Naive thymus-derived CD4-positive, alpha-beta T cell (primary cell): Measurements from ENCODE around the gene CKB. TPM values are rescaled to one million over a fixed set of nuclear protein-coding genes. Genes with fewer than 3 reads are reported as not detected.

Experiments
- ATAC-seq: fragments of 150-1000 bp; cut with Tn5 transposase; 2 replicates; pipeline ENCODE4 v1.10.0; 2021; ENCODE audit warnings: mild to moderate bottlenecking, moderate library complexity
- CTCF ChIA-PET: fragments of 350-600 bp; sonication (Branson Sonifier 250); formaldehyde crosslinking; loops from one replicate; lab custom pipeline; 2021; ENCODE audit warnings: antibody characterized with exemption; lab: Charles Lee
- POLR2A ChIA-PET: fragments of 350-600 bp; sonication (Branson Sonifier 250); formaldehyde crosslinking; loops from one replicate; lab custom pipeline; 2021; ENCODE audit warnings: antibody characterized with exemption, inconsistent platforms; lab: Charles Lee
- DNase-seq, 9 donors: peaks; one replicate each; pipeline versions ENCODE4 v3.0.0 to v3.0.0-alpha.2; 2020 to 2022; ENCODE audit warnings: mixed read lengths in 1 of 9
- H3K27ac ChIP-seq: one replicate; pipeline ENCODE4 v1.7.0; 2013; ENCODE audit warnings: mild to moderate bottlenecking, low read depth, low read length, moderate library complexity
- H3K27me3 ChIP-seq, 2 donors: one replicate each; pipeline ENCODE4 v1.7.0; 2013; ENCODE audit warnings: low read length in 2 of 2, mild to moderate bottlenecking in 2 of 2, moderate library complexity in 2 of 2; ENCODE audit not compliant: control insufficient read depth in 2 of 2, insufficient read depth in 2 of 2
- H3K36me3 ChIP-seq, 3 experiments: 1 replicate in 2 of 3; 2 replicates in 1 of 3; pipeline ENCODE4 v1.7.0; 2013; ENCODE audit warnings: low read length in 3 of 3, mild to moderate bottlenecking in 3 of 3, moderate library complexity in 1 of 3; ENCODE audit not compliant: insufficient read depth in 3 of 3, control insufficient read depth in 2 of 3
- H3K4me1 ChIP-seq, 2 donors: one replicate each; pipeline ENCODE4 v1.7.0; 2013; ENCODE audit warnings: low read length in 2 of 2, mild to moderate bottlenecking in 2 of 2, moderate library complexity in 1 of 2; ENCODE audit not compliant: control insufficient read depth in 2 of 2, insufficient read depth in 2 of 2
- H3K4me3 ChIP-seq: 2 replicates; pipeline ENCODE4 v1.7.0; 2013; ENCODE audit warnings: mild to moderate bottlenecking, low read length
- H3K9me3 ChIP-seq, 3 experiments: 1 replicate in 2 of 3; 2 replicates in 1 of 3; pipeline ENCODE4 v1.7.0; 2013; ENCODE audit warnings: low read length in 3 of 3; ENCODE audit not compliant: control insufficient read depth in 2 of 3
- H3K27ac Mint-ChIP-seq, 9 donors: one replicate each; pipeline ENCODE4 v1.8.0; 2020 to 2022; ENCODE audit warnings: mixed read lengths in 9 of 9, mild to moderate bottlenecking in 8 of 9, moderate library complexity in 5 of 9, inconsistent platforms in 2 of 9
- H3K27me3 Mint-ChIP-seq, 5 donors: one replicate each; pipeline ENCODE4 v1.8.0; 2021 to 2022; ENCODE audit warnings: mixed read lengths in 5 of 5, mild to moderate bottlenecking in 1 of 5
- H3K36me3 Mint-ChIP-seq, 5 donors: one replicate each; pipeline ENCODE4 v1.8.0; 2020 to 2022; ENCODE audit warnings: mixed read lengths in 5 of 5, mild to moderate bottlenecking in 3 of 5, inconsistent platforms in 1 of 5
- H3K4me1 Mint-ChIP-seq, 7 donors: one replicate each; pipeline ENCODE4 v1.8.0; 2020 to 2022; ENCODE audit warnings: mixed read lengths in 7 of 7, mild to moderate bottlenecking in 3 of 7, inconsistent platforms in 1 of 7
- H3K4me3 Mint-ChIP-seq, 10 donors: one replicate each; pipeline ENCODE4 v1.8.0; 2020 to 2022; ENCODE audit warnings: mild to moderate bottlenecking in 10 of 10, mixed read lengths in 10 of 10, moderate library complexity in 6 of 10, inconsistent platforms in 2 of 10
- H3K9me3 Mint-ChIP-seq, 11 donors: one replicate each; pipeline ENCODE4 v1.8.0; 2020 to 2022; ENCODE audit warnings: mixed read lengths in 11 of 11, mild to moderate bottlenecking in 4 of 11, inconsistent platforms in 1 of 11, moderate library complexity in 1 of 11
- intact Hi-C, 2 donors: fragments of 100-400 bp; cut with micrococcal nuclease; formaldehyde crosslinking; loops; one replicate each; pipeline ENCODE4 v1.15.1; 2023
- polyA plus RNA-seq, 2 donors: library from polyadenylated mRNA; unstranded; fragments of 300-500 nt; fragmentation: Illumina TruSeq; gene quantifications; one replicate each; pipeline ENCODE4 v1.2.3, GENCODE V29; 2021
- total RNA-seq, 6 experiments: library from RNA in 5 of 6; stranded (reverse) in 5 of 6; gene quantifications; 1 replicate in 5 of 6; 2 replicates in 1 of 6; pipeline ENCODE4 v1.2.3 and lab custom pipeline; 2021 to 2026

The CKB gene
- total and polyA plus RNA-seq, 7 experiments from 2014 or later = 0.40 to 19.8 (median 2.2) TPM; not detected in 1

DNA sequence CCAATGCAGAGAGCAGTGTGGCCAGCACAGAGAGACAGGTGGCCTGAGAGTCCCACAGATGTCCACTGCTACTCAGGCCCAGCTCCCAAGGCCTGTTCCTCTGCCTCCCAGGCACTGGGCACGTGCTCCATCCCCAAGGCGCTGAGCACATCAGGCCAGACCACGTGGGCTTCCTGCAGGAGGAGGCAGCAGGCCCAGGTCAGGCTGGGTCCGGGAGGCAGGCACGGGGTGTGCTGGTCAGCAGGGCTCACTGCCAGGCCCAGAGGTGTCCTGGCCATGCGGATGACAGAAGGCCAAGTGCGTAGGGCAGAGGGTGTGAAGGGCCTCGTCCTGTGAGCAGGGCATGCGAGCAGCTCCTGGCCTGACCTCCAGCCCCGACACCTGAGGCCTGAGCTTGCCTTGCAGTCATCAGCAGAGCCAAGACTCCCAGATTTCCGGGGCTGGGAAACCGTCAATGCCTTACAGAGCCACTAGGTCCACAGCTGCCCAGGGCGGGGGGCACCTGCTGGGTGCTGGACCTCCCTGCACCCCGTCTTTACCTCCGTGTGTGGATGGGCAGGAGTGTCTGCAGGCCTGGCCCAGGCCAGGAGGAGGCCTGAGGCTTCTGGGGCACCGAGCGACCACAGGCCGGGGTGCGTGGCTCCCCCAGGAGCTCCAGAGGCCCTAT, 21.2 kb upstream of the CKB start:
- peaks cover 0 to 3% (median 0%) of the 10 kb centered on the region in 5 donors for H3K27me3 Mint-ChIP-seq
- no peaks in the 10 kb centered on the region for H3K36me3 Mint-ChIP-seq
- no peaks in the 10 kb centered on the region for H3K9me3 Mint-ChIP-seq
- no peaks in the 10 kb centered on the region for H3K9me3 ChIP-seq
- H3K4me1 Mint-ChIP-seq = peaks cover 0 to 4% (median 0%) of the 10 kb centered on the region in 7 donors
- POLR2A ChIA-PET = no interaction called here
- H3K27me3 ChIP-seq = no peaks in the 10 kb centered on the region
- no peak overlapping the region for H3K4me3 Mint-ChIP-seq
- no peak overlapping the region for H3K27ac Mint-ChIP-seq
- CTCF ChIA-PET = no interaction called here
- DNase-seq = no peak
- ATAC-seq = no peak
- H3K27ac ChIP-seq = no peak overlapping the region
- intact Hi-C loops = no loop called here
- H3K4me3 ChIP-seq = no peak overlapping the region
- no peaks in the 10 kb centered on the region for H3K4me1 ChIP-seq
- H3K36me3 ChIP-seq = no peaks in the 10 kb centered on the region

DNA sequence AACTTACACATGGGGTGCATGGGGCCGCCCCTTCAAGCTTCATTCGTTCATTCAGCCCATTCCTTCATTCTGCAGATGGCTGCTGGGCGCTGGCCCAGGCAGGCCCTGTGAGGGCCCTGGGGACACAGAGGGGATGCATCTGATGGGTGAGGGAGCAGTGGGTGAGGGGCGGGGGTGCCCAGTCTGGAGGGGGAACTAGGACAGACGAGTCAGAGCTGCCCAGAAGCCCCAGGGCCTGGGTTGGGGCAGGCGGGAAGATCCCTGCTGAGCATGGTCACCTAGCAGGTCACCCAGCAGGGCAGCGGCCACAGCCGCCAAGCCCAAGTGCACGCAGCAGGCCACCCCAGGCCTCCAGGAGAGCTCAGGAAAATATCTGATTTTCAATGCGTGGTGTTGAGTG, 20.5 kb upstream of the CKB start:
- Mint-ChIP-seq H3K4me1 (peaks cover 0 to 4% (median 0%) of the 10 kb centered on the region in 7 donors), H3K4me3 (no peak overlapping the region), H3K27ac (no peak overlapping the region), H3K27me3 (peaks cover 0 to 3% (median 0%) of the 10 kb centered on the region in 5 donors), H3K9me3 (no peaks in the 10 kb centered on the region), H3K36me3 (no peaks in the 10 kb centered on the region)
- no peaks in the 10 kb centered on the region for H3K27me3 ChIP-seq
- CTCF ChIA-PET = interaction anchor here (0.6 to 0.9 kb wide), 3 partner anchors 24 to 1123 kb away, joined by 3 to 4 read pairs (median 3); no protein-coding TSS in a partner anchor
- DNase-seq (no peak), ATAC-seq (no peak)
- H3K4me3 ChIP-seq = no peak overlapping the region
- H3K27ac ChIP-seq = no peak overlapping the region
- POLR2A ChIA-PET = no interaction called here
- intact Hi-C loops = no loop called here
- H3K4me1 ChIP-seq = no peaks in the 10 kb centered on the region
- no peaks in the 10 kb centered on the region for H3K9me3 ChIP-seq
- H3K36me3 ChIP-seq = no peaks in the 10 kb centered on the region

DNA sequence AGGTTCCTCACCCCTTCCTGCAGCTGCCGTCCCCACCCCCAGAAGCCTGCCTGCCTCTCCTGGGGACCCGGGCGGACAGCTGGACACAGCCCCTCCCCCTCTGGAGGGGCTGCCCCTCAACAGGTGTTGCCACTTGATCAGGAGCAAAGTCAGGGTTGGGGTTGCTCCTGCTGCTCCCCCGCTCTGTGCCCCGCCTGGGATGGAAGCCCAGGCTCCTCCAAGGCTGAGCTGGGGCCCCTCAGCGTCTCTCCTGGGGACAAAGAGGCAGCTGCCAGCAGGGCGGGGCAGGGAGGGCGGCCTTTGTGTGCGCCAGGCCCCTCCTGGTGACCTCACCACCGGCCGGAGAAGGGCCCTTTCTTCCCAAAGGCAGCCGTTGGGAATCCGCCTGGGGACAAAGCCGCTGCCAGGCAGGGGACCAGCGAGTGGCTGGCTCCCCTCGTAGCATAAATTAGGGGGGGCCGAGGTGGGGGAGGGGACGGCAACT, 20.0 kb upstream of the CKB start:
- DNase-seq = no peak
- ATAC-seq = no peak
- no peaks in the 10 kb centered on the region for H3K9me3 Mint-ChIP-seq
- H3K36me3 Mint-ChIP-seq = no peaks in the 10 kb centered on the region
- H3K4me1 Mint-ChIP-seq = peaks cover 0 to 4% (median 0%) of the 10 kb centered on the region in 7 donors
- peaks cover 0 to 3% (median 0%) of the 10 kb centered on the region in 5 donors for H3K27me3 Mint-ChIP-seq
- intact Hi-C loops = no loop called here
- no peaks in the 10 kb centered on the region for H3K4me1 ChIP-seq
- no peak overlapping the region for H3K27ac ChIP-seq
- no peak overlapping the region for H3K27ac Mint-ChIP-seq
- CTCF ChIA-PET = interaction anchor here (0.6 to 0.9 kb wide), 3 partner anchors 24 to 1122 kb away, joined by 3 to 4 read pairs (median 3); no protein-coding TSS in a partner anchor
- no peaks in the 10 kb centered on the region for H3K9me3 ChIP-seq
- POLR2A ChIA-PET = no interaction called here
- H3K27me3 ChIP-seq = no peaks in the 10 kb centered on the region
- no peak overlapping the region for H3K4me3 ChIP-seq
- H3K4me3 Mint-ChIP-seq = no peak overlapping the region
- no peaks in the 10 kb centered on the region for H3K36me3 ChIP-seq

DNA sequence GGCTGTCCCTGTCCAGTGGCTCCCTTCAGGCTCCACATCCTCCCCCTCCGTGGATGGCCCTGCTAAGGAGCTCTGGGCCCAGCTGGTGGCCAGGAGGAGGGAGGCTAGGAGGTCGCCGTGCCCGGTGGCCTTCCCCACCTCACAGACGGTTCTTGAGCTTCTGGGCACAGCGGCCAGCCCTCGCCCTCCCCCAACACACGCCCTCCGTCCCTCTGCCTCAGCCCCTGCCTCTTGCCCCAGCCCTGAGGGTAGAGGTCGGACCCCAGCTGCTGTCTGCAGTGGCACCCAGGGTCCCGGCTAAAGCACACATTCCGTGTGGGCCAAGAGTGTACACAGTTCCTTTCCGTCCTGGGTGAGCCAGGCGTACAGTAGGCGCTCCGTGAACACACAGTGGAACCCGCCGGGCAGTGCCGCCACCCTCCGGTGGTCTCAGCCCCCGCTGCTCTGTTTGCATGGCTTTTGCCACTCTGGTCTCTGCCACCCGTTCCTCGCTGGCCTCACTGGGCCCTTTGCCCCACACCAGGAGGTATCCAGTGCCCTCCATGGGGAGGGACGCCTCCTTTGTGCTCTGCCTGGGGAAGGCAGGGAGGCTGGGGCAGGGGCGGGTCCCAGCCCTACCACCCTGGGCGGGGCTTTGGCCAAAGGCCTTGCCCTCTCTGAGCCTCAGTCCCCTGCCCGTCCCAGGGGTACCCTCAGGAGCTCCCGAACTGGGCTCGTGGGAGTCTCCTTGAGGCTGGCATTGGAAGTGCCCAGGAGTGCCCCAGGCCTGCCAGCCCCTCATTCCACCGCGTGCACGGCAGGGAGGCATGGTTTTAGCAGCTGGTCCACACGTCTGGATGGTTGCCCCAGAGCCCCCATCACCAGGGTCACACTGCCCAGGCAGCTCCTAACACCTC, 19.3 kb upstream of the CKB start:
- no peaks in the 10 kb centered on the region for H3K36me3 ChIP-seq
- no peaks in the 10 kb centered on the region for H3K27me3 ChIP-seq
- no peak for ATAC-seq
- Mint-ChIP-seq H3K27me3 (peaks cover 0 to 3% (median 0%) of the 10 kb centered on the region in 5 donors), H3K36me3 (no peaks in the 10 kb centered on the region), H3K9me3 (no peaks in the 10 kb centered on the region), H3K27ac (no peak overlapping the region), H3K4me1 (peaks cover 0 to 4% (median 0%) of the 10 kb centered on the region in 7 donors), H3K4me3 (no peak overlapping the region)
- no peaks in the 10 kb centered on the region for H3K9me3 ChIP-seq
- POLR2A ChIA-PET = no interaction called here
- CTCF ChIA-PET = interaction anchor here (0.9 kb wide), 1 partner anchor 23 kb away, joined by 4 read pairs; no protein-coding TSS in a partner anchor
- H3K27ac ChIP-seq = no peak overlapping the region
- no peaks in the 10 kb centered on the region for H3K4me1 ChIP-seq
- intact Hi-C loops = no loop called here
- H3K4me3 ChIP-seq = no peak overlapping the region
- DNase-seq = no peak

DNA sequence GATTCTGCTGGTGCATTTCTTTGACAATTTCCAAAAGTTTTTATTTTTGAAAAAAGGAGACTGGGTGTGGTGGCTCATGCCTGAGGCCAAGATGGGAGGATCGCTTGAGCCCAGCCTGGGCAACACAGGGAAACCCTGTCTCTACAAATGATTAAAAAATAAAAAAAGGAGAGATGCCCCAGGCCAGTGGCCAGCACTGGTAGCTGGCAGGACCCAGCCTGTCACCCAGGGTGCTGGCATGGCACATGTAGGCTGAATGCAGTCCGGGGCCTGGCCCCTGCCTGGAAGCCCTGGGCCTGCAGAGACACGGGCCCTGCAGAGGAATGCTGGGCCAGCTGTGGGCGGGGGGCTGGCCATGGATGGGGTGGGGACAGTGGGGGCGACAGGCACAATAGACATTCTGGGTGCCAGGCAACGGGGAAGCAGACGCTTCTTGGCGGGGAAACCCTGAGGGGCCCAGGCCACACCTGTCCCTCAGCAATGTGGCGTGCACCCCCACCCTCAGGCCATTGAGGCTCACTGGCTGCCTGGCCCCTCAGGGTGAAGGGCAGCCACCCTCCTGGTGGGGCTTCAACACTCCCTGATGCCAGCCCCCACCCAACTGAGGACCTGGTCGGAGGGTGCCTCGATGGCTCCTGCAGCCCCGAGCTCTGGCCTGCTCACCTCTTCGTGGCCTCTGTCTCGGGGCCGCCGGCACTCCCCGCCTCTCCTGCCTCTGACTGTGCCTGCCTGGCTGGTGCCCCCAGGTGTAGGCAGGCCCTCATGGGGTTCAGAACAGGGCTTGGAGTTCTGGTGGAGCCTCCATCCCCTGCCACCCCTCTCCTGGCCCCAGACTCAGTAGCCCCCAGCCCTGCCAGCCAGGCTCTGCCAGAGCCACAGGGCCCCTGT, 18.4 kb upstream of the CKB start:
- Histone ChIP-seq H3K27ac (no peak overlapping the region), H3K27me3 (no peaks in the 10 kb centered on the region), H3K36me3 (no peaks in the 10 kb centered on the region), H3K4me1 (no peaks in the 10 kb centered on the region), H3K4me3 (no peak overlapping the region), H3K9me3 (no peaks in the 10 kb centered on the region)
- Mint-ChIP-seq H3K9me3 (no peaks in the 10 kb centered on the region), H3K27me3 (peaks cover 0 to 3% (median 0%) of the 10 kb centered on the region in 5 donors), H3K4me1 (peaks cover 0 to 4% (median 0%) of the 10 kb centered on the region in 7 donors), H3K4me3 (no peak overlapping the region), H3K27ac (no peak overlapping the region), H3K36me3 (no peaks in the 10 kb centered on the region)
- CTCF ChIA-PET = no interaction called here
- intact Hi-C loops = no loop called here
- peak; percentile 3 for ATAC-seq
- no peak for DNase-seq
- POLR2A ChIA-PET = interaction anchor here (0.6 kb wide), 1 partner anchor 14 kb away, joined by 3 read pairs; no protein-coding TSS in a partner anchor
